Neural cell (in vitro differentiated cells): Measurements from ENCODE around the gene NQO1.

Experiments used
- MXI1 ChIP-seq: fragments of 450-650 bp; conservative IDR thresholded peaks from 2 replicates; pipeline ENCODE4 v1.6.1; 2014; ENCODE audit warnings: antibody characterized with exemption, mild to moderate bottlenecking; ENCODE audit not compliant: poor library complexity, severe bottlenecking
- POLR2AphosphoS5 ChIP-seq: IDR thresholded peaks from 2 replicates; pipeline ENCODE4 v1.6.1; 2012
- RAD21 ChIP-seq: fragments of 450-650 bp; conservative IDR thresholded peaks from 2 replicates; pipeline ENCODE4 v1.6.1; 2014; ENCODE audit warnings: antibody characterized with exemption, mild to moderate bottlenecking, moderate library complexity
- TAF1 ChIP-seq: IDR thresholded peaks from 2 replicates; pipeline ENCODE4 v1.6.1; 2012; ENCODE audit warnings: low read depth
- TF ChIP-seq, protein P1 (sequence below): fragments of 450-650 bp; IDR thresholded peaks from 2 replicates; pipeline ENCODE4 v1.5.1; 2014; ENCODE audit warnings: antibody characterized with exemption, mild to moderate bottlenecking, moderate library complexity; ENCODE audit not compliant: poor library complexity, severe bottlenecking

DNA sequence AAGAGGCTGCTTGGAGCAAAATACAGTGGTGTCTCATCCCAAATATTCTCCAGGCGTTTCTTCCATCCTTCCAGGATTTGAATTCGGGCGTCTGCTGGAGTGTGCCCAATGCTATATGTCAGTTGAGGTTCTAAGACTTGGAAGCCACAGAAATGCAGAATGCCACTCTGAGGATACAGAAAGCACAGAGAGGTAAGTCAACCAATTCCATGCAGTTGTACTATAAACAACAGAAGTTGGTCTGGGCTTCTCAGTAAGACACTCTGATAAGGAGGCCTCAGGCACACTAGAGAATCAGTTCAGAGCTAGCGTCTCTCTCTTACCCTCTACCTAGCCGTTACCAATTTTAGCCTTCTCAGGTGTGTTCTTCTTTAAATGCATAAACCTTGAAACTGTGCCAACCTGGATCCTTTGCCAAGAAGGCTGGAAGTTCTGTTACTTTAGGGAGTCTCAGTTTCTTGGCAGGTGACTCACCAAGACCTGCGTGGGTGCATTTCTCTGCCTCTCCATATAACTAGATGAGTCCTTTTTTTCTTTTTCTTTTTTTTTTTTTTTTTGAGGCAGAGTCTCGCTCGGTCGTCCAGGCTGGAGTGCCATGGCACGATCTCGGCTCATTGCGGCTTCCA is 15.1 kb downstream of the NQO1 start:
- TF ChIP-seq, protein P1, sequence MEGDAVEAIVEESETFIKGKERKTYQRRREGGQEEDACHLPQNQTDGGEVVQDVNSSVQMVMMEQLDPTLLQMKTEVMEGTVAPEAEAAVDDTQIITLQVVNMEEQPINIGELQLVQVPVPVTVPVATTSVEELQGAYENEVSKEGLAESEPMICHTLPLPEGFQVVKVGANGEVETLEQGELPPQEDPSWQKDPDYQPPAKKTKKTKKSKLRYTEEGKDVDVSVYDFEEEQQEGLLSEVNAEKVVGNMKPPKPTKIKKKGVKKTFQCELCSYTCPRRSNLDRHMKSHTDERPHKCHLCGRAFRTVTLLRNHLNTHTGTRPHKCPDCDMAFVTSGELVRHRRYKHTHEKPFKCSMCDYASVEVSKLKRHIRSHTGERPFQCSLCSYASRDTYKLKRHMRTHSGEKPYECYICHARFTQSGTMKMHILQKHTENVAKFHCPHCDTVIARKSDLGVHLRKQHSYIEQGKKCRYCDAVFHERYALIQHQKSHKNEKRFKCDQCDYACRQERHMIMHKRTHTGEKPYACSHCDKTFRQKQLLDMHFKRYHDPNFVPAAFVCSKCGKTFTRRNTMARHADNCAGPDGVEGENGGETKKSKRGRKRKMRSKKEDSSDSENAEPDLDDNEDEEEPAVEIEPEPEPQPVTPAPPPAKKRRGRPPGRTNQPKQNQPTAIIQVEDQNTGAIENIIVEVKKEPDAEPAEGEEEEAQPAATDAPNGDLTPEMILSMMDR: no peak
- TF ChIP-seq RAD21: no peak
- no peak for TF ChIP-seq MXI1
- no peak for TF ChIP-seq POLR2AphosphoS5
- no peak for TF ChIP-seq TAF1
